K562 (cell line): Measurements from ENCODE around the gene LRIT3. TPM values are rescaled to one million over a fixed set of nuclear protein-coding genes. Genes with fewer than 3 reads are reported as not detected.

Experiments used
- ATAC-seq: fragments of 200-7000 bp; cut with Tn5 transposase; 3 replicates; pipeline ENCODE4 v1.9.1; 2020; ENCODE audit warnings: moderate library complexity
- BruUV-seq: library from RNA; stranded (reverse); fragments of 400-500 nt; replicated peaks from 2 replicates; lab custom pipeline; 2021; lab: Mats Ljungman, UMichigan
- CTCF ChIA-PET: fragments of 300-600 bp; formaldehyde crosslinking; extraction: SDS; loops from one replicate; lab custom pipeline; 2021; ENCODE audit warnings: low intra/inter-chr PET ratio; lab: Yijun Ruan, JAX
- POLR2A ChIA-PET: fragments of 300-600, 350-650 bp; sonication (Branson Sonifier 250); formaldehyde crosslinking; extraction: SDS; loops from one replicate; lab custom pipeline; 2021; ENCODE audit warnings: antibody characterized with exemption, inconsistent platforms; lab: Yijun Ruan, JAX
- DNase-seq, 4 experiments: peaks; one replicate each; pipeline versions ENCODE4 v3.0.0 to v3.0.0-alpha.2; 2011 to 2018; ENCODE audit warnings: low spot score in 3 of 4, mixed read lengths in 3 of 4; ENCODE audit errors: extremely low read depth in 1 of 4
- FAIRE-seq: peaks from 2 replicates; lab custom pipeline; 2011; peaks lifted over from hg19 to GRCh38; lab: Jason Lieb, UNC
- H2AFZ ChIP-seq: 2 replicates; pipeline ENCODE4 v1.6.0; 2011; ENCODE audit warnings: low read depth, low read length, control low read depth, inconsistent platforms
- H3K27ac ChIP-seq: fragments of 200-600 bp; 3 replicates; pipeline ENCODE4 v1.8.0; 2011; ENCODE audit warnings: low read depth, mild to moderate bottlenecking, control low read depth, inconsistent platforms, low read length, moderate library complexity, mixed read lengths; ENCODE audit errors: extremely low read depth
- H3K27me3 ChIP-seq, 2 experiments: fragments of 300-600 bp in 1 of 2; 2 replicates in 1 of 2; 3 replicates in 1 of 2; pipeline versions ENCODE4 v1.6.0 to v1.8.0; 2011; ENCODE audit warnings: inconsistent platforms in 2 of 2, low read length in 2 of 2, mild to moderate bottlenecking in 1 of 2, mixed read lengths in 1 of 2, moderate library complexity in 1 of 2; ENCODE audit not compliant: control insufficient read depth in 2 of 2, insufficient read depth in 2 of 2
- H3K36me3 ChIP-seq: fragments of 300-600 bp; 3 replicates; pipeline ENCODE4 v1.8.0; 2011; ENCODE audit warnings: mild to moderate bottlenecking, low read length, inconsistent platforms; ENCODE audit not compliant: control insufficient read depth, insufficient read depth
- H3K4me1 ChIP-seq, 2 experiments: fragments of 200-600 bp in 1 of 2; replicated peaks in 1 of 2; 2 replicates in 1 of 2; 3 replicates in 1 of 2; pipeline versions ENCODE4 v1.5.1 to v1.8.0; 2011; ENCODE audit warnings: inconsistent platforms in 2 of 2, low read length in 2 of 2, mild to moderate bottlenecking in 1 of 2, mixed read lengths in 1 of 2, moderate library complexity in 1 of 2; ENCODE audit not compliant: control insufficient read depth in 2 of 2, insufficient read depth in 2 of 2
- H3K4me2 ChIP-seq: 2 replicates; pipeline ENCODE4 v1.6.1; 2011; ENCODE audit warnings: low read length, control low read depth, inconsistent platforms, mixed read lengths; ENCODE audit not compliant: insufficient read depth
- H3K4me3 ChIP-seq: fragments of 200-600 bp; sonication (generic), shearing (Covaris generic); 2 replicates; pipeline ENCODE4 v1.5.1; 2016; ENCODE audit warnings: control low read depth, inconsistent platforms
- H3K79me2 ChIP-seq: fragments of 200-600 bp; 3 replicates; pipeline ENCODE4 v1.8.0; 2011; ENCODE audit warnings: low read length, inconsistent platforms; ENCODE audit not compliant: control insufficient read depth, insufficient read depth
- H3K9ac ChIP-seq, 2 experiments: 2 replicates each; pipeline versions ENCODE4 v1.6.0 to v1.6.1; 2011; ENCODE audit warnings: low read depth in 2 of 2, low read length in 2 of 2, control low read depth in 1 of 2, inconsistent platforms in 1 of 2, mild to moderate bottlenecking in 1 of 2, mixed read lengths in 1 of 2; ENCODE audit not compliant: insufficient read depth in 1 of 2
- H3K9me1 ChIP-seq: one replicate; pipeline ENCODE4 v1.6.0; 2011; ENCODE audit warnings: inconsistent platforms, mild to moderate bottlenecking, low read length, moderate library complexity; ENCODE audit not compliant: control insufficient read depth, insufficient read depth
- H3K9me3 ChIP-seq: replicated peaks from 2 replicates; pipeline ENCODE4 v1.5.1; 2011; ENCODE audit warnings: low read depth, low read length, inconsistent platforms; ENCODE audit not compliant: control insufficient read depth, insufficient read depth
- H4K20me1 ChIP-seq: replicated peaks from 2 replicates; pipeline ENCODE4 v1.6.1; 2011; ENCODE audit warnings: low read length, inconsistent platforms, mixed read lengths; ENCODE audit not compliant: control insufficient read depth, insufficient read depth
- ARID1B ChIP-seq: fragments of 450-650 bp; IDR thresholded peaks from 2 replicates; pipeline ENCODE4 v1.6.1; 2016; ENCODE audit warnings: antibody characterized with exemption, mild to moderate bottlenecking, inconsistent platforms
- CCAR2 ChIP-seq: fragments of 200-400 bp; formaldehyde crosslinking; IDR thresholded peaks from 2 replicates; pipeline ENCODE4 v1.6.1; 2017; ENCODE audit warnings: mild to moderate bottlenecking, low read depth, low read length
- ELF1 ChIP-seq: fragments of 200-800 bp; sonication (Bioruptor generic); IDR thresholded peaks from 2 replicates; pipeline ENCODE4 v1.6.1; 2016; ENCODE audit warnings: missing genetic modification characterization, missing compliant biosample characterization
- HDAC1 ChIP-seq, 2 experiments: fragments of 450-650 bp; IDR thresholded peaks; 2 replicates each; pipeline ENCODE4 v1.6.1; 2016 to 2017; ENCODE audit warnings: inconsistent platforms in 1 of 2, mild to moderate bottlenecking in 1 of 2, moderate library complexity in 1 of 2
- MCM5 ChIP-seq: fragments of 450-650 bp; IDR thresholded peaks from 2 replicates; pipeline ENCODE4 v1.6.1; 2016; ENCODE audit warnings: low read depth
- NFIC ChIP-seq: fragments of 450-650 bp; IDR thresholded peaks from 2 replicates; pipeline ENCODE4 v1.6.1; 2017; ENCODE audit warnings: mild to moderate bottlenecking, inconsistent platforms
- XRCC3 ChIP-seq: fragments of 450-650 bp; IDR thresholded peaks from 2 replicates; pipeline ENCODE4 v1.6.1; 2017; ENCODE audit warnings: mild to moderate bottlenecking, moderate library complexity
- ZNF253 ChIP-seq: fragments of 250-450 bp; sonication (Bioruptor Pico); conservative IDR thresholded peaks from 2 replicates; pipeline ENCODE4 v1.6.1; 2021; ENCODE audit warnings: mild to moderate bottlenecking
- ZNF77 ChIP-seq: fragments of 250-450 bp; sonication (Bioruptor Pico); IDR thresholded peaks from 2 replicates; pipeline ENCODE4 v1.5.0; 2020
- WGBS: fragments of 100-300 bp; shearing (Covaris generic); methylation state at CpG from one replicate; pipeline ENCODE4 v1.1.6; 2016; ENCODE audit warnings: low coverage, mixed read lengths; ENCODE audit not compliant: insufficient coverage; ENCODE audit errors: missing lambda C conversion rate; 5-methylcytosine and 5-hydroxymethylcytosine counted together
- in situ Hi-C: fragments of 300-500 bp; cut with MboI; formaldehyde crosslinking; loops from 4 replicates; pipeline ENCODE4 v1.15.0; 2018; ENCODE audit warnings: inconsistent platforms, mixed read lengths
- intact Hi-C: fragments of 100-400 bp; cut with micrococcal nuclease; formaldehyde crosslinking; loops from 2 replicates; pipeline ENCODE4 v1.14.2; 2022
- polyA plus RNA-seq, 8 experiments: library from polyadenylated mRNA; depleted of rRNA in 4 of 8; stranded (reverse) in 5 of 8; unstranded in 3 of 8; fragments of >200 nt; fragmentation: Nextera tagmentation in 2 of 8; fragmentation: Illumina TruSeq in 1 of 8; extraction: Ambion mirVana in 2 of 8; extraction: Trizol in 1 of 8; gene quantifications; 2 replicates each; pipeline versions ENCODE4 v1.2.1 to v1.2.3, GENCODE V29; 2011 to 2014; ENCODE audit warnings: inconsistent platforms in 1 of 8, missing spikeins in 1 of 8
- total RNA-seq, 7 experiments: library from RNA; depleted of rRNA in 6 of 7; stranded (reverse); fragments of >200 nt in 6 of 7; fragmentation: Illumina TruSeq in 2 of 7; extraction: Trizol in 2 of 7; gene quantifications; 2 replicates each; pipeline versions ENCODE4 v1.2.1 to v1.2.3, GENCODE V29; 2011 to 2021; ENCODE audit warnings: low replicate concordance in 1 of 7

LRIT3 gene
- total and polyA plus RNA-seq, 9 of the 15 experiments (the other 6 are each of a cell fraction or from before 2014, with no cell fraction given), result 0.04 to 0.10 (median 0.04) TPM; not detected in 4

GRCh38 chr4:109801895-109802319, 46.0 kb upstream of the LRIT3 start, which contains the start of gene CFI:
Gene CFI (minus strand): TSS chr4:109801999. CDS start chr4:109801971, 28 bp downstream.
- 45% methylated on average over 2 of the region's 2 CpGs for WGBS
- Histone ChIP-seq H3K36me3 (no peaks in the 10 kb centered on the region), H3K9ac (no peak within 1 kb of the TSS), H3K79me2 (no peaks in the 10 kb centered on the region), H4K20me1 (no peaks in the 10 kb centered on the region), H3K4me3 (no peak within 1 kb of the TSS), H2AFZ (peak within 1 kb of the TSS; percentile 51), H3K9me1 (no peaks in the 10 kb centered on the region), H3K4me1 (no peaks in the 10 kb centered on the region; a peak in 3 of 5 replicates), H3K27me3 (no peaks in the 10 kb centered on the region), H3K9me3 (no peaks in the 10 kb centered on the region), H3K4me2 (no peak within 1 kb of the TSS), H3K27ac (no peak within 1 kb of the TSS)
- intact Hi-C loops (loop anchor here (5.0 kb wide), 1 partner anchor 375 kb away; no protein-coding TSS in a partner anchor), in situ Hi-C loops (no loop called here)
- ChIA-PET POLR2A (interaction anchor here (2.1 kb wide), 1 partner anchor 13 kb away, joined by 8 read pairs; the partner anchor contains the start of gene GAR1), CTCF (no interaction called here)
- BruUV-seq, result no TSS peak
- peak; percentile 29 for FAIRE-seq
- TF ChIP-seq NFIC (peak; percentile 42), XRCC3 (no peak), ZNF253 (CRISPR knock-in tag) (no peak), MCM5 (no peak), HDAC1 (IDR thresholded peaks at IDR 0.05) (no peak), CCAR2 (no peak), ELF1 (tag) (no peak), ARID1B (no peak), ZNF77 (CRISPR knock-in tag) (no peak)
- DNase-seq, result peak in 1 of 4 experiments; percentile 21
- no peak for ATAC-seq
